HG02610 (cell line): ENCODE results near the gene TRIP13.

ENCODE experiments used
- ATAC-seq: cut with Tn5 transposase; IDR thresholded peaks from one replicate; pipeline ENCODE4 v1.9.1; 2021; ENCODE audit warnings: mild to moderate bottlenecking, moderate library complexity; ENCODE audit not compliant: unreplicated experiment

TRIP13 gene

DNA sequence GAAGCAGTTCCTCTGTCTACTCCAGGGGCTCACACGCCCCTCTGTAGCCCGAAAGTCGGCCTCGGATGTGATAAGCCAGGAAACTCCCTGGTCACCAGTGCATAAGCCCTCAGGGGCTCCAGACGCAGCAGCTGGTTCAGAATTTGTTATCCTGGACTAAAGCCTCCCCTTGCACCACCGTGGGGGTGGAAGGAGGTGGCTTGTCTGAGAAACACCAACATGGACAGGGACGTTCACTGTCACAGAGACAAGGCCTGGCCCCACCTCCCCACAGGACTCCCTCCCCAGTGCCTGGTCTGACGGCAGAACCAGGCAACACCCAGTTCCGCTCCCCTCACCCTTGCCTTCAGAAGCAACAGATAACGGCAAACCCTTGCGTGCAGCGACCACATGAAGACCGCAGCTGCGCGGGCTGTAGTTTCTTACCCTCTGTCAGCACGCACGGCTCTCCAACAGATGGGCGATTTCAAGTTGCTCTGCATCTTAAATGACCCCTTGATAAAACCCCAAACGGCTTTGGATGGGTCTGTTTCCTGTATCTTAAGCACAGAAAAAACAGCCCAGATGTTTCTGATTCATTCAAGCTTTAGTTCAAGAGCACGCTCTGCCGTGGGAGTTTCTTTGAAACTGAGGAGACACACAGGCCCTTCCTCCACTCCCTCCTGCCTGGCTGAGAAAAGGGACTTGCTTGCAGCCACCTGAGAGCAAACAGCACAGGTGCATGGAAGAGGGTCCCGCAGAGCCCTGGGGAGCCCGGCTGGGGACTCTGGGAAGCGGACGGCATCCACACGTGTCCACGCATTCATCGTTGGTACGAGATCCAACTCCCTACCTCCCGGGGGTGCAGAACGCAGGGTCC lies 71.2 kb downstream of the TRIP13 start:
- ATAC-seq, result peak; percentile 73

DNA sequence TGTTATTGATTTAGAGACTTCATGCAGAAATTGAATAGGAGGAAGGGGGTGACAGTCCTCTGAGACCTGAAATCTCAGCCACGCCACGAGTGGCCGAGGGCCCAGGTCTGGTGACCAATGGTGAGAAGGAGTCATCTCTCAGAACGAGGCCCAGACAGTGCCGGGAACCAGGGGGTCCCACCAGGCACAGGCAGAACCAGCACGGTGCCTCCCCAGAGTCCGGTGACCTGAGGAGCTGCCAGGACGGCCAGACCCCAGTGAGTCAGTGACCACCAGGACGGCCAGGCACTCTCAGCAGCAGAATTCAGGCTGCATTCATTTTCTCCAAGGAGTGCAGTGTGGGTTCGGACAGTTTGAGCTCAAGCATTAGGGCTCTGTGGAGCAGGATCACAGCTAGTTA lies 72.1 kb downstream of the TRIP13 start:
- ATAC-seq, result no peak

DNA sequence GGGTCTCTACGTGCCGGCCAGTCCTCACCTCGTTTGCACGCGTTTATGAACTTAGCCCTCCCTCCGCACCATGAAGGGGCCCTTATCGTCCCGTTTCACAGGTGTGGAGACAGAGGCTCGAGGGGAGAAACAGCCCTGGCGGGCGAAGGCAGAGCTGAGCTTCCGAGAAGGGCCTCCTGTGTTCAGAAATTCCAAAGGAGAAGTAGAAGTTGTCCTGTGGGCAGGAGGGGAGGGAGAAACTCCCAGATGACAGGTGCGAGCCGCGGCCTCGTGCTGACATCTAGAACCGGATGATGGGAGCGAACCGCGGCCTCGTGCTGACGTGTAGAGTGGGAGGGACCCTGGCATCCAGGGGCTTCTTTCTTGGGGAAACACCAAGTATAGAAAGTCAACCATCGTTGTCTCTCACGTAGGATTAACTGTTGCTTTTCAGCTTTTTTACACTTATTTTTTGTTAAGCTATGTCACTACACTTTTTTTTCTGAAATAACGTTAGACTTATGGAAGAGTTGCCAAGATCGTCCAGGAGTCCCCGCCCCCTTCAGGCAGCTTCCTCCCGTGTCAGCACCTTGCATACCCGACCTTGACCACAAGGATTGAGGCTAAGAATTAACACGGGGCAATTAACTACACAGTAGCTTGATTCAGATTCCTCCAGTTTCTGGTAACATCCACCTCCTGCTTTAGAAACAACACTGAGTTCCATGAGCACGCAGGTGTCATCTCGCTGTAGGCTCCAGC lies 73.1 kb downstream of the TRIP13 start:
- no peak for ATAC-seq

DNA sequence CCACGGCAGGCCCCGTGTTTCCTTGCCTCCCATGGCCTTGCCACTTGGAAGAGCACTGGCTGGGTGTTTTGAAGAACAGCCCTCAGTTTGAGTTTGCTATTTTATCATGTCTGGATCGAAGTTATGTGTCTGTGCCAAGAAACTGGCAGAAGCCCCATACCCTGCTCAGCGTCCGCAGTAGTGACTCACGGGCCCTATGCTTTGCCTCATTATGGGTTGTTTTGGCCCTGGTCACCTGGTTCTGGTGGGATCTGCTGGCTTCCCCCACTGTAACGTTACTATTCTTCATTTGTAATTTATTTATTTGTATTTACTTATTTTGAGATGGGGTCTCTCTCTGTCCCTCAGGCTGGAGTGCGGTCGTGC lies 73.6 kb downstream of the TRIP13 start:
- ATAC-seq, result no peak

DNA sequence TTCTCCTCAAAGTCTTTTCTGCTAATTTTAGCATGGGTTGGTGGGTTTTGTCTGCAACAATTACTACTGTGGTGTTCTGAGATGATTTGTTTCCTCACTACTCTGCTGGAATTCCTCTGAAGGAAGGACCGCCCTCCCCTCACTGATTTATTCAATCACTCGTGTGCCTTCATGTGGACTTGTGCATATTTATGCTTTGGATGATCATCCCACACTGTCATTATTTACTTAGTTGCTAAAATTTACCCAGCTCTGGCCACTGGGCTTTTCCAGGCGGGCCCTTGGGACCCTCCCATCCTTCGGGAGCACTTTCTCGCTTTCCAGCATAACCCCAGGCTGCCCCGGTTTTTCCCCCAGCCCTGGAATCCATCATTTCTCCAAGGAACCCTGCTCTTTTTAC lies 74.3 kb downstream of the TRIP13 start:
- no peak for ATAC-seq
